ENCODE measurements around the gene GFER. TPM values are rescaled to one million over a fixed set of nuclear protein-coding genes. Genes with fewer than 3 reads are reported as not detected.
"Not testable (repeated sequence)": the region's sequence is repeated elsewhere in the genome, so short reads cannot be mapped to it uniquely, and the experiment has no call there.

Gene GFER
- total and polyA plus RNA-seq, 11 donors: 18.0 to 51.1 (median 23.8) TPM

DNA sequence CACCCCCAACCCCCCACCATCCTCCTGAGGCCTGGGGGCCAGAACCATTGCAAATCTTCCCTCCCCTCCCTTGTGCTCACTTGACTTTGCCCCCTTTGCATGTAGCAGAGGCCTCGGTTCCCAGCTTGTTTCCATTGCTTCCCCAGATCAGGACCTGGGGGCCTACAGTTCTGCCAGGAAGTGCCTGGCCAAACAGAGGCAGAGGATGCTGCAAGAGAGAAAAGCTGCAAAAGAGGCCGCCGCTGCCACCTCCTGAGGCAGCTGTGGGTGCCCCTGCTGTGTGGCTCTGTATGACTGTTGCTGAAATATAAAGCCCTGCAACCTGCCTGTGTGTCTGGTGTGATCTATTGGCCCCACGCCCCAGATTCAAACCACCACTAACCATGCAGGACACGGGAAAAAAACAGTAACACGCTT lies 22.3 kb upstream of the GFER start:
- peak overlapping the region in 1 of 12 donors; percentile 3 for H3K4me3 ChIP-seq
- H3K4me1 ChIP-seq: peaks cover 7 to 53% (median 37%) of the 10 kb centered on the region in 12 donors
- H3K9me3 ChIP-seq: no peaks in the 10 kb centered on the region
- no peak overlapping the region for H3K27ac ChIP-seq
- TF ChIP-seq POLR2A (IDR thresholded peaks at IDR 0.05): no peak
- TF ChIP-seq, protein P1, sequence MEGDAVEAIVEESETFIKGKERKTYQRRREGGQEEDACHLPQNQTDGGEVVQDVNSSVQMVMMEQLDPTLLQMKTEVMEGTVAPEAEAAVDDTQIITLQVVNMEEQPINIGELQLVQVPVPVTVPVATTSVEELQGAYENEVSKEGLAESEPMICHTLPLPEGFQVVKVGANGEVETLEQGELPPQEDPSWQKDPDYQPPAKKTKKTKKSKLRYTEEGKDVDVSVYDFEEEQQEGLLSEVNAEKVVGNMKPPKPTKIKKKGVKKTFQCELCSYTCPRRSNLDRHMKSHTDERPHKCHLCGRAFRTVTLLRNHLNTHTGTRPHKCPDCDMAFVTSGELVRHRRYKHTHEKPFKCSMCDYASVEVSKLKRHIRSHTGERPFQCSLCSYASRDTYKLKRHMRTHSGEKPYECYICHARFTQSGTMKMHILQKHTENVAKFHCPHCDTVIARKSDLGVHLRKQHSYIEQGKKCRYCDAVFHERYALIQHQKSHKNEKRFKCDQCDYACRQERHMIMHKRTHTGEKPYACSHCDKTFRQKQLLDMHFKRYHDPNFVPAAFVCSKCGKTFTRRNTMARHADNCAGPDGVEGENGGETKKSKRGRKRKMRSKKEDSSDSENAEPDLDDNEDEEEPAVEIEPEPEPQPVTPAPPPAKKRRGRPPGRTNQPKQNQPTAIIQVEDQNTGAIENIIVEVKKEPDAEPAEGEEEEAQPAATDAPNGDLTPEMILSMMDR (IDR thresholded peaks at IDR 0.05): no peak
- DNase-seq (no peak), ATAC-seq (no peak)
- WGBS, 4 donors: 60 to 72% (median 66%) methylated on average over 6 of the region's 6 CpGs
- intact Hi-C loops (cut with DNase I): loop anchor here in 1 of 10 donors (1.0 kb wide), 1 partner anchor 18 kb away; the partner anchor contains the start of gene MSRB1
- H3K36me3 ChIP-seq: peaks cover 0 to 33% (median 31%) of the 10 kb centered on the region in 9 donors
- H3K27me3 ChIP-seq: no peaks in the 10 kb centered on the region

GRCh38 chr16:1962161-1963153 lies 21.5 kb upstream of the GFER start:
- H3K4me3 ChIP-seq: peak overlapping the region in 2 of 12 donors; percentile 95 to 99
- WGBS, 4 donors: 85 to 90% (median 86%) methylated on average over 21 to 37 of the region's 37 CpGs
- DNase-seq; H3K9me3 ChIP-seq; ATAC-seq; intact Hi-C loops (cut with DNase I); H3K27me3 ChIP-seq: not testable (repeated sequence)
- peaks cover 7 to 53% (median 37%) of the 10 kb centered on the region in 12 donors for H3K4me1 ChIP-seq
- H3K36me3 ChIP-seq: peaks cover 0 to 33% (median 31%) of the 10 kb centered on the region in 9 donors
- peak overlapping the region in 1 of 12 donors; percentile 5 for H3K27ac ChIP-seq

- 8 to 12% (median 11%) methylated on average over 40 to 44 of the region's 44 CpGs for WGBS, 4 donors
- Histone ChIP-seq H3K27me3 (no peaks in the 10 kb centered on the region), H3K36me3 (peaks cover 0 to 33% (median 31%) of the 10 kb centered on the region in 9 donors), H3K4me1 (peaks cover 7 to 49% (median 33%) of the 10 kb centered on the region in 12 donors), H3K27ac (peak overlapping the region; percentile 85 to 99 (median 97)), H3K4me3 (peak overlapping the region; percentile 65 to 100 (median 87)), H3K9me3 (no peaks in the 10 kb centered on the region)
- ATAC-seq: peak in 3 of 4 donors; percentile 1 to 38 (median 16)
- DNase-seq: peak in 3 of 5 donors; percentile 50 to 76 (median 58)
- intact Hi-C loops (cut with DNase I): no loop called here
- TF ChIP-seq, protein P1 (IDR thresholded peaks at IDR 0.05): peak in 6 of 12 donors; percentile 10 to 54 (median 28)
- TF ChIP-seq POLR2A (IDR thresholded peaks at IDR 0.05): no peak
Measured at GRCh38 chr16:1963806-1964505, 20.0 kb upstream of the GFER start.

GRCh38 chr16:1964506-1965395 lies 19.2 kb upstream of the GFER start, which contains the start of gene RPS2:
RPS2 (minus strand) TSS chr16:1964826; CDS start chr16:1964625, 201 bp downstream.
- peak within 1 kb of the TSS; percentile 85 to 99 (median 97) for H3K27ac ChIP-seq
- peak within 1 kb of the TSS; percentile 65 to 100 (median 87) for H3K4me3 ChIP-seq
- 1% methylated on average over 41 to 97 of the region's 97 CpGs for WGBS, 4 donors
- no peaks in the 10 kb centered on the region for H3K9me3 ChIP-seq
- peaks cover 0 to 33% (median 31%) of the 10 kb centered on the region in 9 donors for H3K36me3 ChIP-seq
- DNase-seq: peak; percentile 98 to 100 (median 99)
- H3K27me3 ChIP-seq: no peaks in the 10 kb centered on the region
- peak; percentile 22 to 96 for TF ChIP-seq POLR2A (IDR thresholded peaks at IDR 0.05)
- TF ChIP-seq, protein P1 (IDR thresholded peaks at IDR 0.05): peak in 5 of 12 donors; percentile 1 to 28 (median 9)
- peak; percentile 95 to 99 (median 96) for ATAC-seq
- H3K4me1 ChIP-seq: peaks cover 7 to 46% (median 31%) of the 10 kb centered on the region in 12 donors
- intact Hi-C loops (cut with DNase I): no loop called here
